GM10248 (cell line): Measurements from ENCODE around the gene KITLG.

Source experiments
- CTCF ChIA-PET: fragments of 300-600 bp; sonication (Branson Sonifier 250); formaldehyde crosslinking; extraction: SDS; loops from one replicate; lab custom pipeline; 2021; ENCODE audit warnings: antibody characterized with exemption; lab: Yijun Ruan, JAX
- POLR2A ChIA-PET: fragments of 350-650 bp; sonication (Branson Sonifier 250); formaldehyde crosslinking; extraction: SDS; loops from one replicate; lab custom pipeline; 2020; ENCODE audit warnings: antibody characterized with exemption; lab: Yijun Ruan, JAX
- DNase-seq: peaks from one replicate; pipeline ENCODE4 v3.0.0; 2012; ENCODE audit errors: extremely low spot score
- TF ChIP-seq, protein P1 (sequence below): IDR thresholded peaks from 2 replicates; pipeline ENCODE4 v1.5.1; 2012; ENCODE audit warnings: mild to moderate bottlenecking, low read depth; ENCODE audit errors: extremely low read depth, missing control alignments, control extremely low read depth

KITLG gene

DNA sequence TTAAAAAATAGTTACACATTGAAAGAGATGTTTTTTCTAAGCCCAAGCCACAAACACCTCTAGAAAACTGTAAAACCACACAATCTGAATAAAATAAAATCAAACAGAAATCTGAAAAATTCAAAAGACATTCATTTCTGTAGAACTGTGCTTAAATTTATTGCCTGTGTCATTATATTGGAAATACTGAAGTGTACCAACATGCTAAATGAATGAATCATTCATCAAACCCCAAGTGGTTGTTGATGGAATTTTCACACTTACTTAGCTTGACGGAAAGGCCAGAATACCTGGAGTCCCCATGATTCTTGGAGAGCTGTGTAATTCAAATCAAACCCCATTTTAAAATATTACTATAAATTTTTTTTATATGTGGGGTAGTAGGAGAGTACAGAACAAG is 2.7 kb downstream of the KITLG start:
- no peak for DNase-seq

DNA sequence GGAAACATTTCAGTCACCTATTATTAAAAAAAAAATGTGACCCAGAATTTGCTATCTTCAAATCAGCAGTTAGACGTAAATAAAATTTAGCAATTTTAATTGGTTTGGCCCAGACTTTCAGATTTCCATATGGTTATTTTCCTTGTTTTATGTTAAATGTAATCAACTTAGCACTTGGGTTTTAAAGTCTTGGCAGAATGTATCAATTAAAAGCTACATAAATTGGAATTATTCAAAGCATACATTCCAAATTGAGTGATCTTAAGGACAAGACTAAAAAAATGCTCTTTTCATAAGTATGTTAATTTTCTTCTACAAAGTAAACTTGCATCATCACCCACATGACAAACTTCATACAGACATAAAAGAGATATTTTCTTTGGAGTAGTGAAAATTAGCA is 3.4 kb downstream of the KITLG start:
- POLR2A ChIA-PET, result no interaction called here
- CTCF ChIA-PET, result no interaction called here
- TF ChIP-seq, protein P1, sequence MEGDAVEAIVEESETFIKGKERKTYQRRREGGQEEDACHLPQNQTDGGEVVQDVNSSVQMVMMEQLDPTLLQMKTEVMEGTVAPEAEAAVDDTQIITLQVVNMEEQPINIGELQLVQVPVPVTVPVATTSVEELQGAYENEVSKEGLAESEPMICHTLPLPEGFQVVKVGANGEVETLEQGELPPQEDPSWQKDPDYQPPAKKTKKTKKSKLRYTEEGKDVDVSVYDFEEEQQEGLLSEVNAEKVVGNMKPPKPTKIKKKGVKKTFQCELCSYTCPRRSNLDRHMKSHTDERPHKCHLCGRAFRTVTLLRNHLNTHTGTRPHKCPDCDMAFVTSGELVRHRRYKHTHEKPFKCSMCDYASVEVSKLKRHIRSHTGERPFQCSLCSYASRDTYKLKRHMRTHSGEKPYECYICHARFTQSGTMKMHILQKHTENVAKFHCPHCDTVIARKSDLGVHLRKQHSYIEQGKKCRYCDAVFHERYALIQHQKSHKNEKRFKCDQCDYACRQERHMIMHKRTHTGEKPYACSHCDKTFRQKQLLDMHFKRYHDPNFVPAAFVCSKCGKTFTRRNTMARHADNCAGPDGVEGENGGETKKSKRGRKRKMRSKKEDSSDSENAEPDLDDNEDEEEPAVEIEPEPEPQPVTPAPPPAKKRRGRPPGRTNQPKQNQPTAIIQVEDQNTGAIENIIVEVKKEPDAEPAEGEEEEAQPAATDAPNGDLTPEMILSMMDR, result no peak
- DNase-seq, result no peak

More for the DNA sequence above, 2.7 kb downstream of the KITLG start:
- TF ChIP-seq, protein P1, result no peak
- ChIA-PET CTCF (no interaction called here), POLR2A (no interaction called here)

DNA sequence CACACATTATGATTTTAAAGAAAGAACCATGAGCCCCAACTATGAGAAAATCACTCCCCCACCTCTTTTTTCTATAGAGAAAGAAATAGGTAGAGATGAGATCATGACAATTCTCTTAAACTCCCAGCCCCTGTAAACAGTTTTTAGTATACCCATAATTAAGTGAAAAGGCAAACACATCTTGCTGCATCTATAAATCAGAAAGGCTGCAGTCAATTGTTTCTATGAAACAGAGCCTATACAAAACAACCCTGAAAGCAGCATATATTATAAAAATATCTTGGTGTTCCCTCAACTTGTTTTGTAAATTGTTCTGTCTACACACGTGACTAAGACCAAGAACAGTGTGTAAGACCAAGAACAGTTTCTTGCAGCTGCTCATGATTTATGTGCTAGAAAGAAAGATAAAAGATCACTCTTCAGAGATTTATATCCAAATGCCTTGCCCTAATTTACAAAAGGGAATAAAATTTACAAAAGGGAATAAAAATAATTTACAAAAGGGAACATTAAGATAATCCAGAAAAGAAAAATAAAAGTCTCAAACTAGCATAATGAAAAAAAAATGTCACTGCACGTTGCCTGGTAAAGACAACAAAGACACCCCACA is 4.8 kb downstream of the KITLG start:
- DNase-seq, result no peak
- ChIA-PET CTCF (no interaction called here), POLR2A (no interaction called here)
- TF ChIP-seq, protein P1, result no peak

DNA sequence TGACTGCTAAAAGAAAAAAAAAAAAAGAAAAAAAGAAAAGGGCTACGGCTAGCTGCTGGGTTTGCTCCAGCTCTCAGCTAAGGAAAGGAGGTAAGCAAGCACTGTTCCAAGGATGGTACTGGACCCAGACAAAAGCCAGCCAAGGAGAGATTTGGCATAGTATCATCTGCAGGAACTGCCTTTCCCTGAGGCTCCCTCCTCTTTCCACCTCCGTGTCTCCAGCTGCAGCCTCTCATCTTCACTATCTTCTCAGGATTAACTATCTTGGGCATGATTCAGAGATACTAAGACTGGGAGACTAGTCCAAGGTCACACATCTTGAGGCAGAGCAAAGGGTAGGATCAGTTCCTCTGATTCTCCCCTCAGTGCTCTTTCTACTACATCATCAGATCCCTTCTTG is 6.0 kb downstream of the KITLG start:
- CTCF ChIA-PET, result interaction anchor here (0.8 kb wide), 1 partner anchor 16 kb away, joined by 3 read pairs; no protein-coding TSS in a partner anchor
- POLR2A ChIA-PET, result no interaction called here
- TF ChIP-seq, protein P1, result no peak

DNA sequence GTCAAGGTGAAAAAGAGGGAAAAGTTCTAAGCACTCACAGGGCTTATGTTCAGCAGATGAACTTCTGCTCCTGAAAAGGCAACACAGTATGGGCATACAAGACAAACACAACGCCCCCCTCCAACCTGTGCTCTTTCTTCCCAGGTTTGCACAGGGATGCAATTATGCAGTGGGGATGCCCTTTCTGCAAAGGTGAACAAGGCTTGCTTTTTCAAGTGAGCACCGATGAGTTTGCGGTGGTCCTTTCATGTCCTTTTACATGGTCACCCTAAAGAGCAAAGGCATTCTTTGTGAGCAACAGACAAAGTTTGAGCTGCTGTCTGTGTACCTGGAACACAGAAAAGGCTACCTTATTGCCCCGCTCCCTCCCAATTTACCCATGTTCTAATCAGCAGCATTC is 6.7 kb downstream of the KITLG start:
- TF ChIP-seq, protein P1, result no peak
- POLR2A ChIA-PET, result interaction anchor here (0.6 kb wide), 1 partner anchor 11 kb away, joined by 3 read pairs; no protein-coding TSS in a partner anchor
- no peak for DNase-seq
- CTCF ChIA-PET, result interaction anchor here (0.8 kb wide), 1 partner anchor 15 kb away, joined by 3 read pairs; no protein-coding TSS in a partner anchor

More for the DNA sequence above, 6.0 kb downstream of the KITLG start:
- DNase-seq, result no peak

DNA sequence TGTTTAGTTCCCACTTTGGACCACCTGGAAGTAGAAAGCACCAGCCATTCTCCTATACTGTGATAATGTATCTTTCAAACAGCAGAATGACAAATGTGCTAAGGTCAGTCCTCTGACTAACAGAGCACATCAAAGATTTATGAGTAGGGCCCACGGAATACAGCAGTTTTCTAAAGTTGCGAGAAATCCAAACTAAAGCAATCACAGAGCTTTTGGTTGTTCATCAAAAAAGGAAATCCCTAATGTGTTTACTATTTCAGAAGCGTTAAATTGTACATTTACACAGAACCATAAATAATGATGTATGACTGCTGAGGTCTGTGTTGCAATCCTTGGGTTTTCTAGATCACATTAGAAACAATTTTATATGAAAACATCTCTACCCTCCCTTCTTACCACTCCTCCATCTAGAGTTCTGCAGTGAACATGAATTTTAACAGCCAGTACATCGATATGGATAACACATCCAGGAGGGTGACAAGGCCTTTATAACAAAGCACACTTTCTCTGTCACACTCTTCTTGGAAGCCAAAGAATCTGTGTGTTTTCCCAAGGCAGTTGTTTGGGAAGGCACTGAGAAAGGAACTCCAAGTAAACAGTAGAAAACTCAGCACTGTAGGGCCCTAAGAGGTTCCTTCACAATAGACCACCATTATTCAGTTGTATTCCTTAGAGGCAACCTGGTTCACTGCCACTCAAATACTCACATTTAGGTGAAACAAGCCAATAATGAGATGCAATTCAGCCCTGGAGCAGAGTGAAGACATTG is 7.3 kb downstream of the KITLG start:
- TF ChIP-seq, protein P1, result no peak
- ChIA-PET CTCF (interaction anchor here (1.2 kb wide), 1 partner anchor 22 kb away, joined by 3 read pairs; no protein-coding TSS in a partner anchor), POLR2A (interaction anchor here (0.6 kb wide), 1 partner anchor 10 kb away, joined by 3 read pairs; no protein-coding TSS in a partner anchor)
- no peak for DNase-seq
